ENCODE data around the gene FLACC1.
A peak's percentile ranks its signal among the peaks of the same experiment; 100 is the strongest.

FLACC1 gene, protein sequence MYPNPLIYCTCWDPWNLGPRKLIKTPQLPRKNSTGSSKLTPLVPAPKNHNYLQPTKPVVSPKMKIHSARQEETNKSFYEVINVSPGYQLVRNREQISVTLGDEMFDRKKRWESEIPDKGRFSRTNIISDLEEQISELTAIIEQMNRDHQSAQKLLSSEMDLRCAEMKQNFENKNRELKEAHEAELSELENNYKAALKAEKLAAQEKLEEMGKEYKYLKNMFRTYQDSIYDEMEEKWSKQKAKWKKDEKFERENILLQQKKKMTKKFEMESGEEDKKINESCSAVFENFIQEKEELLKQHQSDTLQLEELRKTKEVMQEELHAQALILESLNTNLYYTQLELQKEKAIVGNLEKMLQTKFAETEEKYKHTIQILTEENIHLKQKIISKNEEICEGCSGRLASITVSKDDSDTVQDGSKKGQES

DNA sequence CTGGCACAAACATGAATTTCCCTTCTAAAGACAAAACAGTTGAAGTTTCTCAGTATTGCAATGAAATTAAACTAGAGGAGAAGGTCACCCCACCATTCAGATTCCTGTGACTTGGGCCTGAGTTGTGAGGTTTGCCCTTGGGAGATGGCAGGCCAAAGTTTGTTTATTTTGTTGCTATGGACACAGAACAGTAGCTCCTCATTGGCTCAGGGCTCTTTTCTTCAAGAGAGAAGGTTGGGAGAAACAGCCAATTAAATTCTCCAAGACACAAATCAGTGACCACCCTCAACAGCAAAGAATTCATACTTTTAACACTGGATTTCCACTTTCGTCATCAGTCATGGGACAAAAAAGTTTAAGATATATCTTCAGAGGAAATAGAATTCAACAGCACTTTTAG lies at the start of gene FLACC1:
TSS of gene FLACC1 (minus strand) at position 125 of the 400 bp plus-strand sequence. CDS start 5,941 bp downstream, outside the sequence.
- DNase-seq (ENCODE audit: low read depth, low spot score) = peak; percentile 83
- TF ChIP-seq, protein P1, sequence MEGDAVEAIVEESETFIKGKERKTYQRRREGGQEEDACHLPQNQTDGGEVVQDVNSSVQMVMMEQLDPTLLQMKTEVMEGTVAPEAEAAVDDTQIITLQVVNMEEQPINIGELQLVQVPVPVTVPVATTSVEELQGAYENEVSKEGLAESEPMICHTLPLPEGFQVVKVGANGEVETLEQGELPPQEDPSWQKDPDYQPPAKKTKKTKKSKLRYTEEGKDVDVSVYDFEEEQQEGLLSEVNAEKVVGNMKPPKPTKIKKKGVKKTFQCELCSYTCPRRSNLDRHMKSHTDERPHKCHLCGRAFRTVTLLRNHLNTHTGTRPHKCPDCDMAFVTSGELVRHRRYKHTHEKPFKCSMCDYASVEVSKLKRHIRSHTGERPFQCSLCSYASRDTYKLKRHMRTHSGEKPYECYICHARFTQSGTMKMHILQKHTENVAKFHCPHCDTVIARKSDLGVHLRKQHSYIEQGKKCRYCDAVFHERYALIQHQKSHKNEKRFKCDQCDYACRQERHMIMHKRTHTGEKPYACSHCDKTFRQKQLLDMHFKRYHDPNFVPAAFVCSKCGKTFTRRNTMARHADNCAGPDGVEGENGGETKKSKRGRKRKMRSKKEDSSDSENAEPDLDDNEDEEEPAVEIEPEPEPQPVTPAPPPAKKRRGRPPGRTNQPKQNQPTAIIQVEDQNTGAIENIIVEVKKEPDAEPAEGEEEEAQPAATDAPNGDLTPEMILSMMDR (IDR thresholded peaks at IDR 0.05; ENCODE audit: low read depth, low read length) = no peak
- in situ Hi-C loops (cut with HindIII; ENCODE audit: low sequenced_read_pairs) = no loop called here
- no peak within 1 kb of the TSS for H3K4me3 ChIP-seq (ENCODE audit: low read depth, low read length)

DNA sequence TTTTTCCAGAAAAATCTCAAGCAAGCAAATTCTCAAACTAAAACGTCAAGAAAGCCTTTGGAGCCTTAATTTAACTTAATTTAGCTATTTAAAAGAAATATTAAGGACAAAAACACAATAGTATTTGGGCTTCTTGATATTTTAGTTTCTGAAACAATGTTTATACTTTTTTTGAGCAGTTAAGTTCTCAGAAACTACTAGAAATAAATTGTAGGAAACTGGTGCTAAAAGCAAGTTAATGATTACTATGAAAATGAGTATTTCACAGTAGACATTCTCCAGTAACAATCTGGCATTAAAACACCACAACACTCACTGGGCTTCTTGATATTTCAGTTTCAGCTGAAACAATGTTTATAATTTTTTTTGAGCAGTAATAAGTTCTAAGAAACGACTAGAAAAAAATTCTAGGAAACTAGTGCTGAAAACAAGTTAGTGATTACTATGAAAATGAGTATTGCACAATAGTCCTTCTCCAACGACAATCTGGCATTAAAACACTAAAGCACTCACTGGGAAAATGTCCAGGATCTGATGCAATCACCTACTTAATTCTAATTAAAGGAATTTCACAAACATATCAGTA lies 49.0 kb upstream of the FLACC1 start:
- in situ Hi-C loops (cut with HindIII; ENCODE audit: low sequenced_read_pairs) = no loop called here
- peak; percentile 80 for DNase-seq (ENCODE audit: low read depth, low spot score)
- H3K4me3 ChIP-seq (ENCODE audit: low read depth, low read length) = no peak overlapping the region
- TF ChIP-seq, protein P1 (IDR thresholded peaks at IDR 0.05; ENCODE audit: low read depth, low read length) = no peak

DNA sequence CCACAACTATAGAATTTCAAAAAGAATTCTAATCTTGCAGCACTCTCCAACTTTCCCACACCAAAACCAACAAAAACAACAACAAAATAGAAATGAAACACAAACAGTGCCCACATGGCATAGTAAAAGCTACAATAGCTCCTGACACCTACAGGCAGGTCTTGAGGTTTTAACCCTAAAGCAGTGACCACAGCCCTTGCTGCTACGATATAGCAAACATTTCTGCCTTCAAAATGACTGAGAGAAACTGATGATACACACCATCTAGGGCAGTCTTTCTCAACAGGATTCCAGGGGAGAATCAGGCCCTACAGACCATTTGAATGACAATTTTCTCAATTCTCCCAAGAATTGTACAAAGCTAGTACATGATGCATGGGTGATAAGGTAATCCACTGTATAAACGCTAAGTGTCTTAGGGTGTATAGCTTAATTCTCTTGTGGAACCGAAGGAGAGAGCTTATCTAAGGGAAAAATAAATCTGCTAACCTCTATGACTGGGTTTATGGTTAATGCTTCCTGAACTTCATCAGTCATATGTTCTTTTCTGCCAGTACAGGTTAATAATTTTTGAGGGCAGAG lies 47.6 kb upstream of the FLACC1 start:
- TF ChIP-seq, protein P1 (IDR thresholded peaks at IDR 0.05; ENCODE audit: low read depth, low read length) = no peak
- H3K4me3 ChIP-seq (ENCODE audit: low read depth, low read length) = no peak overlapping the region

DNA sequence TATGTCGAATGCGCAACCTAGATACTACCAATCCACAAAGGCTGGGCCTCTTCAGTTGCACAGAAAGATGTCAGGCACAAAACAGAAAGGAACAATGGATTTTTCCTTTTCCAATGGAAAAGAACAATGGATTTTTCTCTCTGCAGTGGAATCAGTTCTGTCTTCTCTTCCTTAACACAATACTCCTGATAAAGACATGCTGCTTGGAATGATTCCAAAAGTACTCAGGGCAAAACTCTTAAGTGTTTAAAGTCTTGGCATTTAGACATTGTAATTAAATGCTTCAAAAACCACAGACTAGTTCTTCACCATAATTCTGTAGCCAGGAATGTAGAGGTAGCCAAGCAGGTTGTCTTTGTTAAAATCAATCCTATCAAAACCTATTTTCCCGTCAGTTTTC lies 46.7 kb upstream of the FLACC1 start:
- no peak overlapping the region for H3K4me3 ChIP-seq (ENCODE audit: low read depth, low read length)
- in situ Hi-C loops (cut with HindIII; ENCODE audit: low sequenced_read_pairs) = no loop called here
- DNase-seq (ENCODE audit: low read depth, low spot score) = peak; percentile 60
- TF ChIP-seq, protein P1 (IDR thresholded peaks at IDR 0.05; ENCODE audit: low read depth, low read length) = no peak

More for the DNA sequence above, 47.6 kb upstream of the FLACC1 start:
- DNase-seq (ENCODE audit: low read depth, low spot score) = no peak
- in situ Hi-C loops (cut with HindIII; ENCODE audit: low sequenced_read_pairs) = no loop called here

DNA sequence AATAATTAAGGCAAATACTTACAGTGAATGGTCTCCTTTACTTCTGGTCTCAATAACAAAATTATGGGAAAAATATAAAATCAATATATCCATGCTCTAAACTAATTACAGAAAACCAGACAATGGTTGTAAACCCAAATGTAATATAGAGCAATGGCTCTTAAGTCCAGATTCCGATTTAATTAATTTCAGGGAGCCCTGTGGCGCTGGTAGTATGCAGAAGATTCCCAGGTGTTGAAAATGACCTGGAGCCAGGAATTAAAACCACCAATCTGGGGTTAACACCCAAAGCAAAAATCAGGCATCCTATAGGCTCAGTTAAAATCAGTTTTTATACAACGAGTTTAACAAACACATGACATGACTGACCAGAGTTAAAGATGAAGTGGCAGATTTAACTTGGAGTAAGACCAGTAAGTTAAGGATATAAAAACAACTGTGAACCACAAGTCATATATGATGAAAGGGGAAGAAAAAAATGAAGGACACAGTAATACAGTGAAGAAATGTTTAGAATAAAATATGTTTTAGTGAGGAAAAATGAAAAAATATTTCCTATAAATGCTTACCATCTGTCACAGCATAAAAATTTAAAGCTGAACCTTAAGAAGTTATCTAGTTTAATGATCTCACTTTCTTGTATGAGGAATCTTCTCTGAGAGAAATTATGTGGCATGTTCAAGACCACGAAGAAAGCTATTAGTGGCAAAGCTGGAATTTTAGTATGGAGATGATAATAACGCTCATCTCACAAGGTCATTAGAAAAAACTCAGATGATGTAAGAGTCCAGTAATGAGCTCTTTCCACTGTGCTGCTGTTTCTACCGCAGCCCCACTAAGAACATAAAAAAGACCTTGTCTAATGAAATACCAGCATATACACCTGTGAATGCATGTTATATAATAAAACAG lies 45.8 kb upstream of the FLACC1 start:
- H3K4me3 ChIP-seq (ENCODE audit: low read depth, low read length) = no peak overlapping the region
- in situ Hi-C loops (cut with HindIII; ENCODE audit: low sequenced_read_pairs) = no loop called here
- peak; percentile 47 for DNase-seq (ENCODE audit: low read depth, low spot score)
- TF ChIP-seq, protein P1 (IDR thresholded peaks at IDR 0.05; ENCODE audit: low read depth, low read length) = no peak

DNA sequence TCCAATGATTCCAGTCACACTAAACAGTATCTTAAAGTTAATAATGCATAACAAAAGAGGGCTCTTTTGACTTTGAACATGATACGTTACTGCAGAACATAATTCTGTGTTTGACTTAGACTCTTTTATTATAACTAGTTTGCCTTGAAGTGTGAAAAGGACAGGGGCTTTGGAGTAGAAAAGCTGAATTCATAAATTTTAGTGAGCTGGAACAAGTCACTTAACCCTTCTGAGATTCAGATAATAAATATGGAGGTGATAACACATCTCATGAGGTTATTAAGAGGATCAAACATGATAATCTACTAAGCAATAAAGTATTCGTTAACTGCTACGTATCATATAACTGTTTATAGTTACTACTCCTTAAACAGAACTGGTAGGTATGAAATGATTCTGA lies 44.7 kb upstream of the FLACC1 start:
- H3K4me3 ChIP-seq (ENCODE audit: low read depth, low read length) = no peak overlapping the region
- TF ChIP-seq, protein P1 (IDR thresholded peaks at IDR 0.05; ENCODE audit: low read depth, low read length) = no peak
- in situ Hi-C loops (cut with HindIII; ENCODE audit: low sequenced_read_pairs) = no loop called here
- no peak for DNase-seq (ENCODE audit: low read depth, low spot score)
